ENCODE measurements around the gene ABCA13.

DNA sequence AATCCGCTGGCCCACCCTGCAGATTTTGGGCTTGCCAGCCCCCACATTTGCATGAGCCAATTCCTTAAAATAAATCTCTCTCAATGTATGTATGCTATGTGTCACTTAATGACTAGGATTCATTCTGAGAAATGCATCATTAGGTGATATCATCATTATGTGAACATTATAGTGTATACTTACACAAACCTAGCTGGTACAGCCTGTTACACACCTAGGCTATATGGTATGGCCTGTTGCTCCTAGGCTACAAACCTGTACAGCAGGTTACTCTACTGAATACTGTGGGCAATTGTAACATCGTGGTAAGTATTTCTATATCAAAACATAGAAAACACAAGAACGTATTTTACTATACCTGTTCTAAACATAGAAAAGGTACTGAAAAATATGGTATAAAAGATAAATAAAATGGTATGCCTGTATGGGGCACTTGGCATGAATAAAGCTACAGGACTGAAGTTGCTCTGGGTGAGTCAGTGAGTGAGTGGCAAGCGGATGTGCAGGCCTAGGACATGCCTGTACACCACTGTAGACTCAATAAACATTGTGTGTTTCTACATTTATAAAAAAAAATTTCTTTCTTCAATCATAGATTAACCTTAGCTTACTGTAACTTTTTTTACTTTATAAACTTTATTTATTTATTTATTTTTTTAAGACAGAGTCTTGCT, 135.9 kb downstream of the ABCA13 start:
- TF ChIP-seq, protein P1, sequence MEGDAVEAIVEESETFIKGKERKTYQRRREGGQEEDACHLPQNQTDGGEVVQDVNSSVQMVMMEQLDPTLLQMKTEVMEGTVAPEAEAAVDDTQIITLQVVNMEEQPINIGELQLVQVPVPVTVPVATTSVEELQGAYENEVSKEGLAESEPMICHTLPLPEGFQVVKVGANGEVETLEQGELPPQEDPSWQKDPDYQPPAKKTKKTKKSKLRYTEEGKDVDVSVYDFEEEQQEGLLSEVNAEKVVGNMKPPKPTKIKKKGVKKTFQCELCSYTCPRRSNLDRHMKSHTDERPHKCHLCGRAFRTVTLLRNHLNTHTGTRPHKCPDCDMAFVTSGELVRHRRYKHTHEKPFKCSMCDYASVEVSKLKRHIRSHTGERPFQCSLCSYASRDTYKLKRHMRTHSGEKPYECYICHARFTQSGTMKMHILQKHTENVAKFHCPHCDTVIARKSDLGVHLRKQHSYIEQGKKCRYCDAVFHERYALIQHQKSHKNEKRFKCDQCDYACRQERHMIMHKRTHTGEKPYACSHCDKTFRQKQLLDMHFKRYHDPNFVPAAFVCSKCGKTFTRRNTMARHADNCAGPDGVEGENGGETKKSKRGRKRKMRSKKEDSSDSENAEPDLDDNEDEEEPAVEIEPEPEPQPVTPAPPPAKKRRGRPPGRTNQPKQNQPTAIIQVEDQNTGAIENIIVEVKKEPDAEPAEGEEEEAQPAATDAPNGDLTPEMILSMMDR (tag by site-specific recombination; IDR thresholded peaks at IDR 0.05), result no peak
- no peak for TF ChIP-seq ZNF138 (tag by site-specific recombination; IDR thresholded peaks at IDR 0.05; ENCODE audit: borderline replicate concordance)
- TF ChIP-seq ZSCAN23 (tag by site-specific recombination; IDR thresholded peaks at IDR 0.05), result no peak
- TF ChIP-seq, protein P2, sequence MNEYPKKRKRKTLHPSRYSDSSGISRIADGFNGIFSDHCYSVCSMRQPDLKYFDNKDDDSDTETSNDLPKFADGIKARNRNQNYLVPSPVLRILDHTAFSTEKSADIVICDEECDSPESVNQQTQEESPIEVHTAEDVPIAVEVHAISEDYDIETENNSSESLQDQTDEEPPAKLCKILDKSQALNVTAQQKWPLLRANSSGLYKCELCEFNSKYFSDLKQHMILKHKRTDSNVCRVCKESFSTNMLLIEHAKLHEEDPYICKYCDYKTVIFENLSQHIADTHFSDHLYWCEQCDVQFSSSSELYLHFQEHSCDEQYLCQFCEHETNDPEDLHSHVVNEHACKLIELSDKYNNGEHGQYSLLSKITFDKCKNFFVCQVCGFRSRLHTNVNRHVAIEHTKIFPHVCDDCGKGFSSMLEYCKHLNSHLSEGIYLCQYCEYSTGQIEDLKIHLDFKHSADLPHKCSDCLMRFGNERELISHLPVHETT (tag by site-specific recombination; IDR thresholded peaks at IDR 0.05), result no peak
- TF ChIP-seq SETDB1 (IDR thresholded peaks at IDR 0.05; ENCODE audit: insufficient read length, low read length), result no peak
- TF ChIP-seq ZNF777 (tag by site-specific recombination; IDR thresholded peaks at IDR 0.05; ENCODE audit: borderline replicate concordance), result no peak
- TF ChIP-seq ZNF274 (IDR thresholded peaks at IDR 0.05; ENCODE audit: low read length), result no peak
- no peak for TF ChIP-seq ZNF274 (tag by site-specific recombination; IDR thresholded peaks at IDR 0.05; ENCODE audit: borderline replicate concordance)
- TF ChIP-seq, protein P3, sequence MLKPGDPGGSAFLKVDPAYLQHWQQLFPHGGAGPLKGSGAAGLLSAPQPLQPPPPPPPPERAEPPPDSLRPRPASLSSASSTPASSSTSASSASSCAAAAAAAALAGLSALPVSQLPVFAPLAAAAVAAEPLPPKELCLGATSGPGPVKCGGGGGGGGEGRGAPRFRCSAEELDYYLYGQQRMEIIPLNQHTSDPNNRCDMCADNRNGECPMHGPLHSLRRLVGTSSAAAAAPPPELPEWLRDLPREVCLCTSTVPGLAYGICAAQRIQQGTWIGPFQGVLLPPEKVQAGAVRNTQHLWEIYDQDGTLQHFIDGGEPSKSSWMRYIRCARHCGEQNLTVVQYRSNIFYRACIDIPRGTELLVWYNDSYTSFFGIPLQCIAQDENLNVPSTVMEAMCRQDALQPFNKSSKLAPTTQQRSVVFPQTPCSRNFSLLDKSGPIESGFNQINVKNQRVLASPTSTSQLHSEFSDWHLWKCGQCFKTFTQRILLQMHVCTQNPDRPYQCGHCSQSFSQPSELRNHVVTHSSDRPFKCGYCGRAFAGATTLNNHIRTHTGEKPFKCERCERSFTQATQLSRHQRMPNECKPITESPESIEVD (tag by site-specific recombination; IDR thresholded peaks at IDR 0.05), result no peak
- TF ChIP-seq, protein P4, sequence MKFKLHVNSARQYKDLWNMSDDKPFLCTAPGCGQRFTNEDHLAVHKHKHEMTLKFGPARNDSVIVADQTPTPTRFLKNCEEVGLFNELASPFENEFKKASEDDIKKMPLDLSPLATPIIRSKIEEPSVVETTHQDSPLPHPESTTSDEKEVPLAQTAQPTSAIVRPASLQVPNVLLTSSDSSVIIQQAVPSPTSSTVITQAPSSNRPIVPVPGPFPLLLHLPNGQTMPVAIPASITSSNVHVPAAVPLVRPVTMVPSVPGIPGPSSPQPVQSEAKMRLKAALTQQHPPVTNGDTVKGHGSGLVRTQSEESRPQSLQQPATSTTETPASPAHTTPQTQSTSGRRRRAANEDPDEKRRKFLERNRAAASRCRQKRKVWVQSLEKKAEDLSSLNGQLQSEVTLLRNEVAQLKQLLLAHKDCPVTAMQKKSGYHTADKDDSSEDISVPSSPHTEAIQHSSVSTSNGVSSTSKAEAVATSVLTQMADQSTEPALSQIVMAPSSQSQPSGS (tag by site-specific recombination; IDR thresholded peaks at IDR 0.05; ENCODE audit: low read depth), result no peak
- no peak for TF ChIP-seq BCL11B (tag by site-specific recombination; IDR thresholded peaks at IDR 0.05; ENCODE audit: low read depth)
- TF ChIP-seq, protein P5, sequence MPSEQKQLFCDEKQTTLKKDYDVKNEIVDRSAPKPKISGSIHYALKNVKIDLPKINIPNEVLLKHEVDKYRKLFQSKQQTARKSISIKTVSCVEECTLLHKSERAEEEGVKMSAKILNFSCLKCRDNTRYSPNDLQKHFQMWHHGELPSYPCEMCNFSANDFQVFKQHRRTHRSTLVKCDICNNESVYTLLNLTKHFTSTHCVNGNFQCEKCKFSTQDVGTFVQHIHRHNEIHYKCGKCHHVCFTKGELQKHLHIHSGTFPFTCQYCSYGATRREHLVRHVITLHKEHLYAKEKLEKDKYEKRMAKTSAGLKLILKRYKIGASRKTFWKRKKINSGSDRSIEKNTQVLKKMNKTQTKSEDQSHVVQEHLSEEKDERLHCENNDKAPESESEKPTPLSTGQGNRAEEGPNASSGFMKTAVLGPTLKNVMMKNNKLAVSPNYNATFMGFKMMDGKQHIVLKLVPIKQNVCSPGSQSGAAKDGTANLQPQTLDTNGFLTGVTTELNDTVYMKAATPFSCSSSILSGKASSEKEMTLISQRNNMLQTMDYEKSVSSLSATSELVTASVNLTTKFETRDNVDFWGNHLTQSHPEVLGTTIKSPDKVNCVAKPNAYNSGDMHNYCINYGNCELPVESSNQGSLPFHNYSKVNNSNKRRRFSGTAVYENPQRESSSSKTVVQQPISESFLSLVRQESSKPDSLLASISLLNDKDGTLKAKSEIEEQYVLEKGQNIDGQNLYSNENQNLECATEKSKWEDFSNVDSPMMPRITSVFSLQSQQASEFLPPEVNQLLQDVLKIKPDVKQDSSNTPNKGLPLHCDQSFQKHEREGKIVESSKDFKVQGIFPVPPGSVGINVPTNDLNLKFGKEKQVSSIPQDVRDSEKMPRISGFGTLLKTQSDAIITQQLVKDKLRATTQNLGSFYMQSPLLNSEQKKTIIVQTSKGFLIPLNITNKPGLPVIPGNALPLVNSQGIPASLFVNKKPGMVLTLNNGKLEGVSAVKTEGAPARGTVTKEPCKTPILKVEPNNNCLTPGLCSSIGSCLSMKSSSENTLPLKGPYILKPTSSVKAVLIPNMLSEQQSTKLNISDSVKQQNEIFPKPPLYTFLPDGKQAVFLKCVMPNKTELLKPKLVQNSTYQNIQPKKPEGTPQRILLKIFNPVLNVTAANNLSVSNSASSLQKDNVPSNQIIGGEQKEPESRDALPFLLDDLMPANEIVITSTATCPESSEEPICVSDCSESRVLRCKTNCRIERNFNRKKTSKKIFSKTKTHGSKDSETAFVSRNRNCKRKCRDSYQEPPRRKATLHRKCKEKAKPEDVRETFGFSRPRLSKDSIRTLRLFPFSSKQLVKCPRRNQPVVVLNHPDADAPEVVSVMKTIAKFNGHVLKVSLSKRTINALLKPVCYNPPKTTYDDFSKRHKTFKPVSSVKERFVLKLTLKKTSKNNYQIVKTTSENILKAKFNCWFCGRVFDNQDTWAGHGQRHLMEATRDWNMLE (tag by site-specific recombination; conservative IDR thresholded peaks at IDR 0.05; ENCODE audit: low read depth), result no peak
- TF ChIP-seq MZF1 (tag by site-specific recombination; IDR thresholded peaks at IDR 0.05; ENCODE audit: borderline replicate concordance), result no peak
